Measurements from ENCODE around the gene EYS.

DNA sequence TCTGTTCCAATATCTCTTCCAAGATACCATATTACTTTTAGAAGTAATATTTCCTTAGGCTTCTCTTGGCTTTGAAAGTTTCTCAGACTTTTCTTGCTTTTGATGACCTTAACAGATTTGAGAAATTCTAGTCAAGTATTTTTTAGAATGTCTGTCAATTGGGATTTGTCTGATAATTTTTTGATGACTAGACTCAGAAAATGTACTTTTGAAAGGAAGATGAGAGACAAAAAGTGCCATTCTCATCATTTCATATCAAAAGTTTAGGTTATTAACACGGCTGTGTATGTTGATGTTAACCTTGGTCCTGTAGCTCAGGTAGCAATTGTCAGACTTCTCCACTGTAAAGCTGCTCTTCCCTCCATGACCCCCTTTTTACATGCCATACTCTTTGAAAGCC, 651.5 kb downstream of the EYS start:
- TF ChIP-seq PATZ1 (CRISPR knock-in tag; IDR thresholded peaks at IDR 0.05; ENCODE audit: borderline replicate concordance) (no peak), RARB (CRISPR knock-in tag; IDR thresholded peaks at IDR 0.05) (no peak), ZFP3 (CRISPR knock-in tag; IDR thresholded peaks at IDR 0.05) (no peak)

All from SK-N-SH treated with all-trans-retinoic acid at 6 μM for 48 hours (cell line).